OCI-LY7 (cell line): ENCODE results near the gene SH3BGRL3. TPM values are rescaled to one million over a fixed set of nuclear protein-coding genes. Genes with fewer than 3 reads are reported as not detected.

ENCODE experiments used
- BruUV-seq: library from RNA; stranded (reverse); fragments of 400-500 nt; replicated peaks from 2 replicates; lab custom pipeline; 2021; lab: Mats Ljungman, UMichigan
- CTCF ChIA-PET: fragments of 300-600 bp; sonication (Branson Sonifier 250); formaldehyde crosslinking; loops from one replicate; lab custom pipeline; 2022; ENCODE audit warnings: antibody characterized with exemption; ENCODE audit not compliant: unreplicated experiment; lab: Charles Lee
- POLR2A ChIA-PET: fragments of 300-600 bp; sonication (Branson Sonifier 250); formaldehyde crosslinking; loops from one replicate; lab custom pipeline; 2022; ENCODE audit warnings: antibody characterized with exemption; lab: Charles Lee
- DNase-seq: peaks from one replicate; pipeline ENCODE4 v3.0.0-alpha.2; 2015; ENCODE audit warnings: low spot score
- H2AFZ ChIP-seq: fragments of 200-600 bp; sonication (generic), shearing (Covaris generic); 2 replicates; pipeline ENCODE4 v1.6.1; 2014; ENCODE audit warnings: mild to moderate bottlenecking, antibody characterized with exemption, low read length, moderate library complexity
- H3K27ac ChIP-seq: fragments of 200-600 bp; sonication (generic); 2 replicates; pipeline ENCODE4 v1.5.1; 2014; ENCODE audit warnings: mixed run types, low read depth, mild to moderate bottlenecking, moderate library complexity, low read length, inconsistent platforms; ENCODE audit not compliant: poor library complexity, severe bottlenecking
- H3K36me3 ChIP-seq: fragments of 200-600 bp; sonication (generic); 2 replicates; pipeline ENCODE4 v1.6.1; 2014; ENCODE audit warnings: mild to moderate bottlenecking, antibody characterized with exemption, low read length, moderate library complexity, mixed read lengths; ENCODE audit not compliant: insufficient read depth
- H3K4me1 ChIP-seq: fragments of 200-600 bp; sonication (generic); 2 replicates; pipeline ENCODE4 v1.5.1; 2014; ENCODE audit warnings: mild to moderate bottlenecking, low read length; ENCODE audit not compliant: insufficient read depth, poor library complexity, severe bottlenecking
- H3K4me2 ChIP-seq: fragments of 200-600 bp; sonication (generic); 2 replicates; pipeline ENCODE4 v1.6.1; 2014; ENCODE audit warnings: mild to moderate bottlenecking, low read length
- H3K4me3 ChIP-seq: fragments of 200-600 bp; sonication (generic); 2 replicates; pipeline ENCODE4 v1.5.1; 2014; ENCODE audit warnings: mild to moderate bottlenecking, low read depth, low read length; ENCODE audit not compliant: poor library complexity, severe bottlenecking
- H3K79me2 ChIP-seq: fragments of 200-600 bp; sonication (generic); 2 replicates; pipeline ENCODE4 v1.6.1; 2016; ENCODE audit warnings: low read depth, mild to moderate bottlenecking, low read length, moderate library complexity, mixed read lengths; ENCODE audit not compliant: insufficient read depth
- H3K9me2 ChIP-seq: fragments of 200-600 bp; sonication (generic); 2 replicates; pipeline ENCODE4 v1.6.1; 2016; ENCODE audit warnings: mild to moderate bottlenecking, low read length, mixed read lengths; ENCODE audit not compliant: insufficient read depth
- H3K9me3 ChIP-seq: fragments of 200-600 bp; sonication (generic); 2 replicates; pipeline ENCODE4 v1.6.1; 2014; ENCODE audit warnings: mild to moderate bottlenecking, mixed run types, low read length, mixed read lengths
- H4K20me1 ChIP-seq: fragments of 200-600 bp; sonication (generic); 2 replicates; pipeline ENCODE4 v1.6.1; 2014; ENCODE audit warnings: mild to moderate bottlenecking, antibody characterized with exemption, low read length, moderate library complexity, mixed read lengths; ENCODE audit not compliant: insufficient read depth
- EZH2phosphoT487 ChIP-seq: fragments of 200-600 bp; sonication (generic); IDR thresholded peaks from 2 replicates; pipeline ENCODE4 v1.6.1; 2018; ENCODE audit warnings: low read depth, borderline replicate concordance, mild to moderate bottlenecking, mixed run types, antibody characterized with exemption, low read length, moderate library complexity, mixed read lengths
- intact Hi-C: fragments of 100-400 bp; cut with micrococcal nuclease; formaldehyde crosslinking; loops from one replicate; pipeline ENCODE4 v1.10.0; 2022; ENCODE audit not compliant: unreplicated experiment
- total RNA-seq, 2 experiments: library from RNA; depleted of rRNA in 1 of 2; stranded (reverse); fragments of >200 nt in 1 of 2; shearing (Covaris generic) in 1 of 2; gene quantifications; 2 replicates each; pipeline ENCODE4 v1.2.3, GENCODE V29; 2014 to 2022
- TF ChIP-seq, protein P1 (sequence below): fragments of 200-600 bp; sonication (generic); conservative IDR thresholded peaks from 2 replicates; pipeline ENCODE4 v1.5.1; 2014; ENCODE audit warnings: mild to moderate bottlenecking, antibody characterized with exemption, low read length, moderate library complexity, mixed read lengths

SH3BGRL3 gene
- total RNA-seq, 2 experiments from 2014 or later: 25.3 to 60.9 TPM

DNA sequence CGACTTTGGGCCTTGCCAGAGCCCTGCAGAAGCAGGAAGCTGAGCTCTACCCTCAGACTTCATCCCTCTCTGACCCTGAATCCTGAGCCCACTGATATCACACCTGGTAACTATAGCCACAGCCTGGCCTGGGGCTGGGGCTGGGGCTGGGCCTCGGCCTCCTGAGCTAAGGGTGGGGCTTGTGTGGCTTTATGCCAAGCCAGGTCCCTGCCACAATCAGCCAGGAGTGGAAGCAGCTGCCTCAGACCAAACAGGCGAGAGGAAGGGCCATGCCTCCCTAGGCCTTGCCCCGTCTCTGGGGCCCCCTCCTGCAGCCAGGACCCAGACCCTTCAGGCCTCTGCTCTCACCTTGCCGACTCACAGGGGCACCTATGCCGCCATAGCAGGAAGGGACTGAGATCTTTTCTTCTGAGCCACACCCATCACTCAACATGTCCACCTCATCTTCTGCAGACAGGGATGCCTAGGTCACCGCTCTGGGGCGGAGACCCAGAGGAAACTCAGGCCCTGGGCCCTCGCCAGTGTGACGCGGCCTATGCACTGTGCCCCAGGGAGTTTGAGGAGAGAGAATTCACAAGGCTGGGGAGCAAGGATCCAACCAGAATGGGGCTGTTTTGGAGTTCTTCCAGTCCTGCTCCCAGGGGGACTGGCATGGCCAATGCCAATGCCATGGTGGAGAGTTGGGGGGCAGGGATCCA, 20.8 kb downstream of the SH3BGRL3 start:
- Histone ChIP-seq H4K20me1 (no peaks in the 10 kb centered on the region), H3K9me2 (no peaks in the 10 kb centered on the region), H3K4me3 (no peak overlapping the region), H3K4me2 (no peak overlapping the region), H3K79me2 (peaks cover 33% of the 10 kb centered on the region), H3K9me3 (no peaks in the 10 kb centered on the region), H3K36me3 (peaks cover 49% of the 10 kb centered on the region; the same call in 1 of the 2 replicates), H3K27ac (peak overlapping the region; percentile 72), H2AFZ (no peak overlapping the region), H3K4me1 (peaks cover 69% of the 10 kb centered on the region)
- intact Hi-C loops: no loop called here
- no peak for TF ChIP-seq EZH2phosphoT487
- TF ChIP-seq, protein P1, sequence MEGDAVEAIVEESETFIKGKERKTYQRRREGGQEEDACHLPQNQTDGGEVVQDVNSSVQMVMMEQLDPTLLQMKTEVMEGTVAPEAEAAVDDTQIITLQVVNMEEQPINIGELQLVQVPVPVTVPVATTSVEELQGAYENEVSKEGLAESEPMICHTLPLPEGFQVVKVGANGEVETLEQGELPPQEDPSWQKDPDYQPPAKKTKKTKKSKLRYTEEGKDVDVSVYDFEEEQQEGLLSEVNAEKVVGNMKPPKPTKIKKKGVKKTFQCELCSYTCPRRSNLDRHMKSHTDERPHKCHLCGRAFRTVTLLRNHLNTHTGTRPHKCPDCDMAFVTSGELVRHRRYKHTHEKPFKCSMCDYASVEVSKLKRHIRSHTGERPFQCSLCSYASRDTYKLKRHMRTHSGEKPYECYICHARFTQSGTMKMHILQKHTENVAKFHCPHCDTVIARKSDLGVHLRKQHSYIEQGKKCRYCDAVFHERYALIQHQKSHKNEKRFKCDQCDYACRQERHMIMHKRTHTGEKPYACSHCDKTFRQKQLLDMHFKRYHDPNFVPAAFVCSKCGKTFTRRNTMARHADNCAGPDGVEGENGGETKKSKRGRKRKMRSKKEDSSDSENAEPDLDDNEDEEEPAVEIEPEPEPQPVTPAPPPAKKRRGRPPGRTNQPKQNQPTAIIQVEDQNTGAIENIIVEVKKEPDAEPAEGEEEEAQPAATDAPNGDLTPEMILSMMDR: no peak
- ChIA-PET CTCF (interaction anchor here (1.2 kb wide), 1 partner anchor 21 kb away, joined by 4 read pairs; no protein-coding TSS in a partner anchor), POLR2A (interaction anchor here (0.7 to 3.0 kb wide), 3 partner anchors 9 to 17 kb away, joined by 3 to 15 read pairs (median 7); partner anchors contain the start of gene CD52)
- DNase-seq: no peak
- BruUV-seq: no TSS peak

DNA sequence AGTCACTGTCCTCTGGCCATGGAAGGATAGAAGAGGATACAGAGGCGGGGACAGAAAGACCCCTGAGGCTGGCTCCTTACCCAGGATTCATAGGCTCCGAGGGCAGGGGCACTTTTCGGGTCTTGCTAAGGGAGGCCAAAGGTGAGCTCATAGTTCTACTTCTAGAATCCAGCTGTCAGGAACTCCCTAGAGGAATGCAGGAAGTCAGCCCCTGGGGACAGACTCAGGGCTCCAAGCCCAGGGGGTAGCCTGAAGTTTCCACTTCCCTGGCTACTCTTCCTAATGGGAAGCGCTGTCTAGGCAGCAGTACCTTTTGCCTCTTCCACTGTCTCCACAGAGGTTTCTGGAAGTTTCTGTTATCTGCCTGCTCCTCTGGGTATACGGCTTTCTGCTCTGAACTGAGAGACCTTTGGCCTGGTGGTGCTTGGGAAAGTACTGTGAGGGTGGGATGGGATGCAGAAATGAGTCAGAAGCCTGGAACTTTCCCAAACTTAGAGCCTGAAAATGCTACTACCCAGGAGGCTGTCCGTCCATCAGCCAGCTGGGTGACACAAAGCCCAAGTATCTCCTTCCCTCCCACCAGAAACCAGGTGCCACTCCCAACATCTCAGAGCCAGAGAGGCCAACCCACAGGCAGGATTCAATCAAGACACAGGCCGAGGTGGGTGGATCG, 23.0 kb downstream of the SH3BGRL3 start:
- TF ChIP-seq, protein P1: no peak
- no peak for DNase-seq
- Histone ChIP-seq H3K79me2 (peaks cover 39% of the 10 kb centered on the region), H3K9me3 (no peaks in the 10 kb centered on the region), H3K9me2 (no peaks in the 10 kb centered on the region), H3K4me1 (peaks cover 79% of the 10 kb centered on the region), H2AFZ (no peak overlapping the region), H4K20me1 (no peaks in the 10 kb centered on the region), H3K4me2 (peak overlapping the region; percentile 2; the same call in 1 of the 2 replicates), H3K4me3 (no peak overlapping the region), H3K27ac (peak overlapping the region; percentile 11), H3K36me3 (peaks cover 29% of the 10 kb centered on the region; the same call in 1 of the 2 replicates)
- intact Hi-C loops: no loop called here
- ChIA-PET POLR2A (interaction anchor here (1.0 to 1.6 kb wide), 3 partner anchors 13 to 19 kb away, joined by 3 to 10 read pairs (median 6); no protein-coding TSS in a partner anchor), CTCF (no interaction called here)
- no TSS peak for BruUV-seq
